OCI-LY1 (cell line): Measurements from ENCODE around the gene PRKCH.

ENCODE experiments used
- CTCF ChIP-seq: fragments of 200-600 bp; sonication (generic), shearing (Covaris generic); IDR thresholded peaks from 2 replicates; pipeline ENCODE4 v1.5.1; 2017; ENCODE audit warnings: mild to moderate bottlenecking, antibody characterized with exemption, low read length, moderate library complexity, mixed read lengths
- EZH2 ChIP-seq: fragments of 200-600 bp; sonication (generic), shearing (Covaris generic); IDR thresholded peaks from 2 replicates; pipeline ENCODE4 v1.8.0; 2017; ENCODE audit warnings: borderline replicate concordance, mixed run types, mild to moderate bottlenecking, antibody characterized with exemption, low read length, moderate library complexity, mixed read lengths

- TF ChIP-seq CTCF (no peak), EZH2 (no peak)
Measured at GRCh38 chr14:61511558-61511948, 190.2 kb downstream of the PRKCH start.
